ENCODE results near the gene PIP5K1B. TPM values are rescaled to one million over a fixed set of nuclear protein-coding genes. Genes with fewer than 3 reads are reported as not detected.
A peak's percentile ranks its signal among the peaks of the same experiment; 100 is the strongest.

The PIP5K1B gene
- total and polyA plus RNA-seq, 2 of the 13 experiments (the other 11 are each of a cell fraction or from before 2014, with no cell fraction given), result 15.8 to 17.5 TPM

DNA sequence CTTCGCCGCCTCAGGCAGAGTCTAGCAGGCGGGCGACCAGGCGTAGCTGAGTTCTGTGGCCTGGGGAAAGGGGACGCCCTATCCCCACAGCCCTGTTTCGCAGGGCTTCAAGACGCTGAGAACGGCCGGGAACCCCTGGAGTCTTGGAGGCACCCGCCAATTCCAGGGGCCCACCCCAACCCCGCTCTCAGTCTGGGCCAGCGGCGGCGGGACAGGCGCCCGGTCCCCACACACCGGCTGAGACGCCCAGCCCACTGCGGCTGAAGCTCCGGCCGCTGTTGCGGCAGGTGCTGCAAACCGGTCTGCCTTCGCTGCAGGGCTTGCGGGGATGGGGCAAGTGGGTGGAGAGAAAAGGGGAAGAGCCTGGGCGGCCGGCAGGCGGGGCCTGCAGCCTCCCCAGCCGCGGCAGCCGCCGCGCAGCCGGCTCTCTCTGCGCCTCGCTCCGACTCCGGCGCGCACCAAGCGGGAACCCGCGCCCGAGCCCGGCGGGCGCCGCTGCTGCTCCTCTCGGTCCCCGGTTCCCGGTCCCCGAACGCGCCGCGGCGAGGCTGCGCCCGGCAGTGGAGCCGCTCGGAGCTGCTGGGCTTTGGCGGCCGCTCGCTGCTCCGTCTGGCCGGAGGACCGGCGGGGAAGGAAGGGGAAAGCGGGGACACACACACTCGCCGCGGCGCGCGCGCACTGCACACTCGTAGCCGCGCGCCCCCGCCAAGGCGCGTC lies at the start of gene PIP5K1B (continued):
- TF ChIP-seq, protein P1, sequence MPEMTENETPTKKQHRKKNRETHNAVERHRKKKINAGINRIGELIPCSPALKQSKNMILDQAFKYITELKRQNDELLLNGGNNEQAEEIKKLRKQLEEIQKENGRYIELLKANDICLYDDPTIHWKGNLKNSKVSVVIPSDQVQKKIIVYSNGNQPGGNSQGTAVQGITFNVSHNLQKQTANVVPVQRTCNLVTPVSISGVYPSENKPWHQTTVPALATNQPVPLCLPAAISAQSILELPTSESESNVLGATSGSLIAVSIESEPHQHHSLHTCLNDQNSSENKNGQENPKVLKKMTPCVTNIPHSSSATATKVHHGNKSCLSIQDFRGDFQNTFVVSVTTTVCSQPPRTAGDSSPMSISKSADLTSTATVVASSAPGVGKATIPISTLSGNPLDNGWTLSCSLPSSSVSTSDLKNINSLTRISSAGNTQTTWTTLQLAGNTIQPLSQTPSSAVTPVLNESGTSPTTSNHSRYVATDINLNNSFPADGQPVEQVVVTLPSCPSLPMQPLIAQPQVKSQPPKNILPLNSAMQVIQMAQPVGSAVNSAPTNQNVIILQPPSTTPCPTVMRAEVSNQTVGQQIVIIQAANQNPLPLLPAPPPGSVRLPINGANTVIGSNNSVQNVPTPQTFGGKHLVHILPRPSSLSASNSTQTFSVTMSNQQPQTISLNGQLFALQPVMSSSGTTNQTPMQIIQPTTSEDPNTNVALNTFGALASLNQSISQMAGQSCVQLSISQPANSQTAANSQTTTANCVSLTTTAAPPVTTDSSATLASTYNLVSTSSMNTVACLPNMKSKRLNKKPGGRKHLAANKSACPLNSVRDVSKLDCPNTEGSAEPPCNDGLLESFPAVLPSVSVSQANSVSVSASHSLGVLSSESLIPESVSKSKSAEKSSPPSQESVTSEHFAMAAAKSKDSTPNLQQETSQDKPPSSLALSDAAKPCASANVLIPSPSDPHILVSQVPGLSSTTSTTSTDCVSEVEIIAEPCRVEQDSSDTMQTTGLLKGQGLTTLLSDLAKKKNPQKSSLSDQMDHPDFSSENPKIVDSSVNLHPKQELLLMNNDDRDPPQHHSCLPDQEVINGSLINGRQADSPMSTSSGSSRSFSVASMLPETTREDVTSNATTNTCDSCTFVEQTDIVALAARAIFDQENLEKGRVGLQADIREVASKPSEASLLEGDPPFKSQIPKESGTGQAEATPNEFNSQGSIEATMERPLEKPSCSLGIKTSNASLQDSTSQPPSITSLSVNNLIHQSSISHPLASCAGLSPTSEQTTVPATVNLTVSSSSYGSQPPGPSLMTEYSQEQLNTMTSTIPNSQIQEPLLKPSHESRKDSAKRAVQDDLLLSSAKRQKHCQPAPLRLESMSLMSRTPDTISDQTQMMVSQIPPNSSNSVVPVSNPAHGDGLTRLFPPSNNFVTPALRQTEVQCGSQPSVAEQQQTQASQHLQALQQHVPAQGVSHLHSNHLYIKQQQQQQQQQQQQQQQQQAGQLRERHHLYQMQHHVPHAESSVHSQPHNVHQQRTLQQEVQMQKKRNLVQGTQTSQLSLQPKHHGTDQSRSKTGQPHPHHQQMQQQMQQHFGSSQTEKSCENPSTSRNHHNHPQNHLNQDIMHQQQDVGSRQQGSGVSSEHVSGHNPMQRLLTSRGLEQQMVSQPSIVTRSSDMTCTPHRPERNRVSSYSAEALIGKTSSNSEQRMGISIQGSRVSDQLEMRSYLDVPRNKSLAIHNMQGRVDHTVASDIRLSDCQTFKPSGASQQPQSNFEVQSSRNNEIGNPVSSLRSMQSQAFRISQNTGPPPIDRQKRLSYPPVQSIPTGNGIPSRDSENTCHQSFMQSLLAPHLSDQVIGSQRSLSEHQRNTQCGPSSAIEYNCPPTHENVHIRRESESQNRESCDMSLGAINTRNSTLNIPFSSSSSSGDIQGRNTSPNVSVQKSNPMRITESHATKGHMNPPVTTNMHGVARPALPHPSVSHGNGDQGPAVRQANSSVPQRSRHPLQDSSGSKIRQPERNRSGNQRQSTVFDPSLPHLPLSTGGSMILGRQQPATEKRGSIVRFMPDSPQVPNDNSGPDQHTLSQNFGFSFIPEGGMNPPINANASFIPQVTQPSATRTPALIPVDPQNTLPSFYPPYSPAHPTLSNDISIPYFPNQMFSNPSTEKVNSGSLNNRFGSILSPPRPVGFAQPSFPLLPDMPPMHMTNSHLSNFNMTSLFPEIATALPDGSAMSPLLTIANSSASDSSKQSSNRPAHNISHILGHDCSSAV (CRISPR knock-in tag; IDR thresholded peaks at IDR 0.05; ENCODE audit: borderline replicate concordance), result no peak
- TF ChIP-seq STAG1 (CRISPR knock-in tag; IDR thresholded peaks at IDR 0.05) (peak; percentile 47), SALL1 (CRISPR knock-in tag; IDR thresholded peaks at IDR 0.05) (peak; percentile 31; the same call in 1 of the 2 replicates), AGO2 (optimal IDR thresholded peaks at IDR 0.05; ENCODE audit: low read depth, low read length) (peak; percentile 65)
- TF ChIP-seq, protein P2, sequence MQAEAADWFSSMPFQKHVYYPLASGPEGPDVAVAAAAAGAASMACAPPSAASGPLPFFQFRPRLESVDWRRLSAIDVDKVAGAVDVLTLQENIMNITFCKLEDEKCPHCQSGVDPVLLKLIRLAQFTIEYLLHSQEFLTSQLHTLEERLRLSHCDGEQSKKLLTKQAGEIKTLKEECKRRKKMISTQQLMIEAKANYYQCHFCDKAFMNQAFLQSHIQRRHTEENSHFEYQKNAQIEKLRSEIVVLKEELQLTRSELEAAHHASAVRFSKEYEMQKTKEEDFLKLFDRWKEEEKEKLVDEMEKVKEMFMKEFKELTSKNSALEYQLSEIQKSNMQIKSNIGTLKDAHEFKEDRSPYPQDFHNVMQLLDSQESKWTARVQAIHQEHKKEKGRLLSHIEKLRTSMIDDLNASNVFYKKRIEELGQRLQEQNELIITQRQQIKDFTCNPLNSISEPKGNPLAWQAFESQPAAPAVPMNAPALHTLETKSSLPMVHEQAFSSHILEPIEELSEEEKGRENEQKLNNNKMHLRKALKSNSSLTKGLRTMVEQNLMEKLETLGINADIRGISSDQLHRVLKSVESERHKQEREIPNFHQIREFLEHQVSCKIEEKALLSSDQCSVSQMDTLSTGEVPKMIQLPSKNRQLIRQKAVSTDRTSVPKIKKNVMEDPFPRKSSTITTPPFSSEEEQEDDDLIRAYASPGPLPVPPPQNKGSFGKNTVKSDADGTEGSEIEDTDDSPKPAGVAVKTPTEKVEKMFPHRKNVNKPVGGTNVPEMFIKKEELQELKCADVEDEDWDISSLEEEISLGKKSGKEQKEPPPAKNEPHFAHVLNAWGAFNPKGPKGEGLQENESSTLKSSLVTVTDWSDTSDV (CRISPR knock-in tag; IDR thresholded peaks at IDR 0.05), result no peak
- TF ChIP-seq, protein P3, sequence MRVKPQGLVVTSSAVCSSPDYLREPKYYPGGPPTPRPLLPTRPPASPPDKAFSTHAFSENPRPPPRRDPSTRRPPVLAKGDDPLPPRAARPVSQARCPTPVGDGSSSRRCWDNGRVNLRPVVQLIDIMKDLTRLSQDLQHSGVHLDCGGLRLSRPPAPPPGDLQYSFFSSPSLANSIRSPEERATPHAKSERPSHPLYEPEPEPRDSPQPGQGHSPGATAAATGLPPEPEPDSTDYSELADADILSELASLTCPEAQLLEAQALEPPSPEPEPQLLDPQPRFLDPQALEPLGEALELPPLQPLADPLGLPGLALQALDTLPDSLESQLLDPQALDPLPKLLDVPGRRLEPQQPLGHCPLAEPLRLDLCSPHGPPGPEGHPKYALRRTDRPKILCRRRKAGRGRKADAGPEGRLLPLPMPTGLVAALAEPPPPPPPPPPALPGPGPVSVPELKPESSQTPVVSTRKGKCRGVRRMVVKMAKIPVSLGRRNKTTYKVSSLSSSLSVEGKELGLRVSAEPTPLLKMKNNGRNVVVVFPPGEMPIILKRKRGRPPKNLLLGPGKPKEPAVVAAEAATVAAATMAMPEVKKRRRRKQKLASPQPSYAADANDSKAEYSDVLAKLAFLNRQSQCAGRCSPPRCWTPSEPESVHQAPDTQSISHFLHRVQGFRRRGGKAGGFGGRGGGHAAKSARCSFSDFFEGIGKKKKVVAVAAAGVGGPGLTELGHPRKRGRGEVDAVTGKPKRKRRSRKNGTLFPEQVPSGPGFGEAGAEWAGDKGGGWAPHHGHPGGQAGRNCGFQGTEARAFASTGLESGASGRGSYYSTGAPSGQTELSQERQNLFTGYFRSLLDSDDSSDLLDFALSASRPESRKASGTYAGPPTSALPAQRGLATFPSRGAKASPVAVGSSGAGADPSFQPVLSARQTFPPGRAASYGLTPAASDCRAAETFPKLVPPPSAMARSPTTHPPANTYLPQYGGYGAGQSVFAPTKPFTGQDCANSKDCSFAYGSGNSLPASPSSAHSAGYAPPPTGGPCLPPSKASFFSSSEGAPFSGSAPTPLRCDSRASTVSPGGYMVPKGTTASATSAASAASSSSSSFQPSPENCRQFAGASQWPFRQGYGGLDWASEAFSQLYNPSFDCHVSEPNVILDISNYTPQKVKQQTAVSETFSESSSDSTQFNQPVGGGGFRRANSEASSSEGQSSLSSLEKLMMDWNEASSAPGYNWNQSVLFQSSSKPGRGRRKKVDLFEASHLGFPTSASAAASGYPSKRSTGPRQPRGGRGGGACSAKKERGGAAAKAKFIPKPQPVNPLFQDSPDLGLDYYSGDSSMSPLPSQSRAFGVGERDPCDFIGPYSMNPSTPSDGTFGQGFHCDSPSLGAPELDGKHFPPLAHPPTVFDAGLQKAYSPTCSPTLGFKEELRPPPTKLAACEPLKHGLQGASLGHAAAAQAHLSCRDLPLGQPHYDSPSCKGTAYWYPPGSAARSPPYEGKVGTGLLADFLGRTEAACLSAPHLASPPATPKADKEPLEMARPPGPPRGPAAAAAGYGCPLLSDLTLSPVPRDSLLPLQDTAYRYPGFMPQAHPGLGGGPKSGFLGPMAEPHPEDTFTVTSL (CRISPR knock-in tag; IDR thresholded peaks at IDR 0.05; ENCODE audit: borderline replicate concordance), result no peak
- TF ChIP-seq, protein P4, sequence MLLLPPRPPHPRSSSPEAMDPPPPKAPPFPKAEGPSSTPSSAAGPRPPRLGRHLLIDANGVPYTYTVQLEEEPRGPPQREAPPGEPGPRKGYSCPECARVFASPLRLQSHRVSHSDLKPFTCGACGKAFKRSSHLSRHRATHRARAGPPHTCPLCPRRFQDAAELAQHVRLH (CRISPR knock-in tag; IDR thresholded peaks at IDR 0.05; ENCODE audit: borderline replicate concordance, low read depth), result peak; percentile 61; the same call in 1 of the 2 replicates
- TF ChIP-seq, protein P5, sequence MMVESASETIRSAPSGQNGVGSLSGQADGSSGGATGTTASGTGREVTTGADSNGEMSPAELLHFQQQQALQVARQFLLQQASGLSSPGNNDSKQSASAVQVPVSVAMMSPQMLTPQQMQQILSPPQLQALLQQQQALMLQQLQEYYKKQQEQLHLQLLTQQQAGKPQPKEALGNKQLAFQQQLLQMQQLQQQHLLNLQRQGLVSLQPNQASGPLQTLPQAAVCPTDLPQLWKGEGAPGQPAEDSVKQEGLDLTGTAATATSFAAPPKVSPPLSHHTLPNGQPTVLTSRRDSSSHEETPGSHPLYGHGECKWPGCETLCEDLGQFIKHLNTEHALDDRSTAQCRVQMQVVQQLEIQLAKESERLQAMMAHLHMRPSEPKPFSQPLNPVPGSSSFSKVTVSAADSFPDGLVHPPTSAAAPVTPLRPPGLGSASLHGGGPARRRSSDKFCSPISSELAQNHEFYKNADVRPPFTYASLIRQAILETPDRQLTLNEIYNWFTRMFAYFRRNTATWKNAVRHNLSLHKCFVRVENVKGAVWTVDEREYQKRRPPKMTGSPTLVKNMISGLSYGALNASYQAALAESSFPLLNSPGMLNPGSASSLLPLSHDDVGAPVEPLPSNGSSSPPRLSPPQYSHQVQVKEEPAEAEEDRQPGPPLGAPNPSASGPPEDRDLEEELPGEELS (CRISPR knock-in tag; IDR thresholded peaks at IDR 0.05), result peak; percentile 20; the same call in 1 of the 2 replicates
